Forelimb muscle (tissue), 1 donor: Measurements from ENCODE around the gene SUSD3. TPM values are rescaled to one million over a fixed set of nuclear protein-coding genes. Genes with fewer than 3 reads are reported as not detected.
"Not testable (repeated sequence)": the region's sequence is repeated elsewhere in the genome, so short reads cannot be mapped to it uniquely, and the experiment has no call there.

Source experiments
- DNase-seq: peaks from one replicate; pipeline ENCODE4 v3.0.0-alpha.2; 2013; ENCODE audit warnings: low read depth
- polyA plus RNA-seq: library from polyadenylated mRNA; unstranded; fragments of 120-200 nt; gene quantifications from one replicate; pipeline ENCODE4 v1.2.1, GENCODE V29; 2013; ENCODE audit not compliant: insufficient read length

Gene SUSD3
- polyA plus RNA-seq, 1 donor = 3.3 TPM

GRCh38 chr9:93110311-93110855, 51.9 kb downstream of the SUSD3 start:
- no peak for DNase-seq

GRCh38 chr9:93111001-93111370, 52.5 kb downstream of the SUSD3 start:
- DNase-seq = no peak

DNA sequence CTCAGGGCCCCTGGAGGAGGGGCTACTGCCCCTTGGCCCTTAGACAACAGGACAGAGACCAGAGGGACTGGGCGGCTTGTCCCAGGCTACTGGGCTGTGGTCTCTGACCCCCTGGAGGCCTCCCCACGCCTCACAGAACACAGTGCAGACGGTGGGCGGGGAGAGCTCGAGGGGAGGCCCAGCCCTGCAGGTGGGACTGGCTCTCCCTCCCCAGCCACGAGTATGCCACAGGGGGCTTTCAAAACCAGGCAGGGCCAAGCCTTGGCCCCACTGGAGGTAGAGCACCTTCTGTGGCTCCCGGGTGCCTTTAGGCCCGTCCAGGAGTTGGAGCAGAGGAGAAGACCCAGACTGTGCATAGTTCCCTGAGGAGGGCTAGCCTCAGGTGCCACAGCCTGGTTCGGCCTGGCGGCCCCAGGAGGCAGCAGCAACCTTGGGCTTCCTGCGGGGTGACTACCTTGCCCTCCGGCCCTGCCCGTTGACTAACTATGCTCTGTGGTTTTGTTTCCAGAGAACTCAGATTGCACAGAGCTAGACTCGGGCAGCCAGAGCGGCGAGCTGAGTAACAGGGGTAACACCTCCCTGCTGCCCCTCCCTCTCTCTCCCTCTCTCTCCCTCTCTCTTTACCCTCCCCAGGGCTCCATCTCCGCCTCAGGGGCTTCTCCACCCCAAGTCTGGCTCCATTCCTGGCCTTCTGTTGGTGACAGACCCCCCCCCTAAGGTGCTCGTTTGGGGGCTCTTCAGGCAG, 53.0 kb downstream of the SUSD3 start:
- no peak for DNase-seq

DNA sequence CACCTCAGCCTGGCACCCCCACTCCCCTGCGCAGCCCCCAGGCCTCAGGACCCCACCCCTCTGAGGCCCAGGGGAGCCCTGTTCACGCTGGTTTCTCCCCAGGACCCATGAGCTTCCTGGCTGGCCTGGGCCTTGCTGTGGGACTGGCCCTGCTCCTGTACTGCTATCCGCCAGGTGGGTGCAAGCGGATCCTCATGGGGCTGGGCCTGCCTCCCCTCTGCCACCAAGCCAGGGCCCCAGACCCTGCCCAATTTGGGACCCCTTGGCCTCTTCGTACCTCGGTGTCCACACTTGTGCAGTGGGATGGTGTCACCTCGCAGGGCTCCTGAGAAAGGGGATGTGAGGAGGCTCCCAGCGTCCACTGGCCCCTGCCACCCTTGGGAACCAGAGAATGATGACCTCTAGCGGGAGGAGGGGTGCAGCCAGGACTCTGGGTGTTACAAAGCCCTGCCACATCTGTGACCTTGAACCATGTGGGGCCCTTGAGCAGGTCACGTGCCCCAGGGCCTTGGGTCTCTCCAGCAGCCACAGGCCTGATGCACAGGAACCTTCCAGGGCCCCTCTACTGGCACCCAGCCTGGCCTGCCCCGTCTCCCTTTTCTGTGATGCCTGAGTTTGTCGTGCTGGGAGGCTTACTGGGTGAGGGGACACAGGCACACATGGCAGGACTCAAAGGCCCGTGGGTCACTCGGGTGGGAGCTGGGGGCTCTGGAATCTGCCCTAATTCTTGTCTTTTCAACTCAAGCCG, 53.8 kb downstream of the SUSD3 start:
- DNase-seq = no peak

- no peak for DNase-seq
These were observed 54.4 kb downstream of the SUSD3 start for GRCh38 chr9:93112864-93113389.

- no peak for DNase-seq
These were observed 55.9 kb downstream of the SUSD3 start for GRCh38 chr9:93114169-93114983.

DNA sequence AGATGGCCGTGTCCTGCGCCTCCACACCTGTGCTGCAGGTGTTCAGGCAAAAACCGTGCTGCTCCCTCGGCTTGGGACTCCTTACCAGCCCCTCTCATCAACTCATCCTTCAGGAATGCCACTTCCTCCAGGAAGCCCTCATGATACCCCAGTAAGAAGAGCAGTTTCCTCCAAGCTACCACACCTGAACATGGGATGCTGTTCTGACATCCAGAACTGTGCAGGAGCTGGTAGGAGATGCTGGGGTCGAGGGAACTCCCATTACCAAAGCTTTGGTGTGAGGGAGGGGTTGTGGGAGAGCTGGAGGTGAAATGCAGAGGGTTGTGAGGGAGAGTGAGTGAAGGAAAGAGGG, 56.5 kb downstream of the SUSD3 start:
- no peak for DNase-seq

DNA sequence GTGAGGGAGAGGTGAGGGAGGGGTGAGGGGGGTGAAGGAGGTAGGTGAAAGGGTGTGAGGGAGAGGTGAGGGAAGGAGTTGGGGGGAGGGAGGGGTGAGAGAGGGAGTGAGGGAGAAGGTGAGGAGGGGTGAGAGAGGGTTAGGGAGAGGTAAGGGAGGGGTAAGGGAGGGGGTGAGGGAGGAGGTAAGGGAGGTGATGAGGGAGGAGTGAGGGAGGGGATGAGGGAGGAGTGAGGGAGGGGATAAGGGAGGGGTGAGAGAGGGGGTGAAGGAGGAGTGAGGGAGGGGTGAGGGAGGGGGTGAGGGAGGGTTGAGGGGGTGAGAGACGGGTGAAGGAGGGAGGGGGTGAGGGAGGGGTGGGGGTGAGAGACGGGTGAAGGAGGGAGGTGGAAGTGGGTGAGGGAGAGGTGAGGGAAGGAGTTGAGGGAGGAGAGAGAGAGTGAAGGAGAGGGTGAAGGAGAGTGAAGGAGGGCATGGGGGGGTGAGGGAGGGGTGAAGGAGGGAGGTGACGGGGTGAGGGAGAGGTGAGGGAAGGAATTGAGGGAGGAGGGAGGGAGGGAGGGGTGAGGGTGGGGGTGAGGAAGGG, 57.1 kb downstream of the SUSD3 start:
- DNase-seq = no peak

DNA sequence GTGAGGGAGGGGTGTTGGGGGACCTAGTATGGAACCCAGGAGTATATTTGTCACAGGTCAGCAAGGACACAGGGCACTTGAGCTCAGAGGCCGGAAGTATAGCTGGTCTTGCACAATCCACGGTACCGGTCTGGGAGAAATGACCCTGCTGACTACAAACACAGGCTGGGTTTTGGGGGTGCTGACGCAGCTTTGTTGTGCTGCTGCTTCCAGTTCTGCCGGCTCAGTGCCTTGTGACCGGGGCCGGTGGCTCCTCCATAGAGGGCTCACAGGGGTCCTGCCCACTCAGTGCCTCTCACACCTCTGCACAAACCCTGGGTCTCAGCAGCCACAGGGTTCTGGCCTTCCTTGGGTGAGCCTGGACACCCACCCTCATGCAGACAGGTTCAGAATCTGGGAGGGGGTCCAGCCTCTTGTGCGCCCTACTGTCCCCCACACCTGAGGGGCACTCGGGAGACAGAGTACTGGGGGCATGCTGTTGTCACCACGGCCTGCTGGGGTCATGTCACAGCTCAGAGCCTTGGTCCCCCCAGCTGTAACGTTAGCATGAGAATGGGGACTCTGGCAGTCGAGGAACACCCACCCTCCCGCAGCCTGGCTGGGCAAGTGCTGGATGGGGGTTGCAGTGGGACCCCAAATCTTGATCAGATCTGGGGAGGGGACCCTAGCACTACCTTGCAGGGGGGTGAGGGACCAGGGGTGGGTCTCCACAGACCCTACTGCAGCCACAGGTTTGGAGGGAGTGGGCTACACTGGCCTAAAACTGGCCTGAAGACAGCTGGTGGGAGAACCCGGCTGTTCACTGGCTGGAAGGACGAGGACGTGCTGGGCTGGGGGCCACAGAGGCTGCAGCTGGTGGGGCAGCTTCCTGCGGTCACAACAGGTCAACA, 57.8 kb downstream of the SUSD3 start:
- DNase-seq = no peak

GRCh38 chr9:93117521-93117920, 59.0 kb downstream of the SUSD3 start:
- DNase-seq = not testable (repeated sequence)

DNA sequence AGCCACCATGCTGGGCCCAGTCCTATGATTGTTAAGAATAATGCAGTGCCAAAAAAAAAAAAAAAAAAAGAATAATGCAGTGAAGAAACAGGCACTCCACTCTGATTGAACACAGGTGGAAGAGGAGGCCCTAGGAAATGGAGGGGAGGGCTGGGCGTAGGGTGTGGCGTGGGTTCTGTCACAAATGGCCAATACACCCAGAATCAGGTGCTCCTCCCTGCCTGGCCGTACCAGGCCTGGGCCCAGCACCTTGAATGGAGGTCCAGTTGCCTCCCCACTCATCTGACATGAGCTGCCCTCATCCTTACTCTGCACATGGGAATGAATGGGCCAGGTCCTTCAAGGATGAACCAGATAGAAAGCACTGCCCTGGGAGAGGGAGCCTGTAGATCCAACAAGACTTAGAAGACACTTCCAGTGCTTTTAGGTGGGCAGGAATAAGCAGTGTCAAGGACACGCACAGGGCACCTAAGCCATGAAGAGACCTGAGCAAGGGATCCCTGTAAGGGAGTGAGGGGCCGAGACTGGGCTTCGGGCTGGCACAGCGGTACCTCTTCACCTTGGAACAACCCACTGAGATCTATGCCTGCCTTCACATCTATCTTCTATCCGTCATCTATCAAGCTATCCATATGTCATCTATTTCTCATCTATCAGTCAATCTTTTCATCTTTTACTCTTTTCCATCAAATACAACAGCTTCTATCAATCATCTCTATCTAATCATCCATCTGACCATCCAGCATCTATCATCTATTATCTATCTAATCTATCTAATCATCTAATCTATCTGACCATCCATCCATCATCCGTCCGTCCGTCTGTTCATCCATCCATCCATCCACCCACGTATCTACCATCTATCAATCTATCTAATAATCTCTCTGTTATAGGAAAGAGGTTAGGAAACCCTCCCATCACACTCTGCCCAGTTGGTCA, 59.7 kb downstream of the SUSD3 start:
- DNase-seq = no peak

- no peak for DNase-seq
These were observed 60.6 kb downstream of the SUSD3 start for GRCh38 chr9:93118863-93119702.

- DNase-seq = no peak
These were observed 61.1 kb downstream of the SUSD3 start for GRCh38 chr9:93119703-93119952.

DNA sequence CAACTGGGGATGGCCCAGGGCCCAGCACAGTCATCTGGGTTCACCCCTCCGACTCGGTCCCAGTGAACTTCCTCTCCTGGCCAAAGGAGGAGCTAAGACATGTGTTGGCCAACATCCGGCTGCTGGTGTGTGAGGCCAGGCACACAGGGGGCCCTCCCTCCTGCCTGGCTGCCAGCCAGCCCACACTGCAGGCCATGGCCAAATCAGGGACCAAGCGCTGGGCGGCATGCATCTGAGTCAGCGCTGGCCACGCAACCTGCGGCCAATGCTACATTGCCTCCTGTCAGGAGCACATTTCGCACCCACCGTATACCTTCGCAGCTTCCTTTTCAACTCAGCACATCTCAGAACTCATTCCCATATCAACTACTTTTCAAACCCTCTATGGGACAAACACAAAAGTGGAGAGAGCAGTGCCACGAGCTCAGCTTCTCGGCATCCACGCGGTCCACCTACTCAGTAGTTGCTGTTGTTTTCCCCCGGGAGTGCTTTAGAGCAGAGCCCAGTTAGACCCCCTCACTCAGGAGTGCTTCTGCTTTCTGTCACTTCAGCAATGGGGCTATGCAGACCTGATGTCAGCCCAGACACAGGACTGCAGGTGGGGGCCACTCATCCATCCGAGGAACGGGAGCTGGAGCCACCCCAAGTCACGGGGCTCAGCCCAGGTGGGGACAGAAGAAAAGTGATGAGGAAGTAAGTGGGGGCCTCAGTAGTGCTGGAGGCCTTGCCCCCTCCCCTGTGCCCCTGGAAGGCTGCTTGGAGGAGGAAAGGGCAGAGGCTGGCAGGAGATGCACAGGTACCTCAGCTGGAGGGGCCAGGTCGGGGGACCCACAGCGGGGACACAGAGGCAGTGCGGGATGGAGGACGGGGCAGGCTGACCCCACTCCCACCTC, 61.7 kb downstream of the SUSD3 start:
- no peak for DNase-seq

DNA sequence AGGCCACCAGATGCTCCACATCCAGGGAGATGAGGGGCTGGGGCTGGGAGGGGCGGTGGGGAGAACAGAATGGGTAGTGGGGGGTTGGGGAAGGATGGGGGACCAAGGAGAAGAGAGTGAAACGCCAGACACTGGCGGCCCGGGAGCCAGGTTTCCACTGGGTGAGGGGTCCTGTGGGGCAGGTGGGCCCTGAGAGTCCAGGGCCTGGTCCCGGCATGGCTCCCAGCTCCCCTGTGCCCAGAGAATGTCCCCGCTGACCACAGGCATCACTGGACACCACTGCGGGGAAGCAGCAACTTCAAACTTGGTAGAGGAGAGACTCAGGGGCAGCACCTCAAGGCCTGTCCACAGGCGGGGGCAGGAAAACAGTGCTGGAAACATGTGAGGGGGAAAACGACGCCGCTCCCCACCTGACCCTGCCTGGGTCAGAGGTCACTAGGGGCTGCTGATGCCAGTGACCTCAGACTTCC, 62.4 kb downstream of the SUSD3 start:
- DNase-seq = no peak

DNA sequence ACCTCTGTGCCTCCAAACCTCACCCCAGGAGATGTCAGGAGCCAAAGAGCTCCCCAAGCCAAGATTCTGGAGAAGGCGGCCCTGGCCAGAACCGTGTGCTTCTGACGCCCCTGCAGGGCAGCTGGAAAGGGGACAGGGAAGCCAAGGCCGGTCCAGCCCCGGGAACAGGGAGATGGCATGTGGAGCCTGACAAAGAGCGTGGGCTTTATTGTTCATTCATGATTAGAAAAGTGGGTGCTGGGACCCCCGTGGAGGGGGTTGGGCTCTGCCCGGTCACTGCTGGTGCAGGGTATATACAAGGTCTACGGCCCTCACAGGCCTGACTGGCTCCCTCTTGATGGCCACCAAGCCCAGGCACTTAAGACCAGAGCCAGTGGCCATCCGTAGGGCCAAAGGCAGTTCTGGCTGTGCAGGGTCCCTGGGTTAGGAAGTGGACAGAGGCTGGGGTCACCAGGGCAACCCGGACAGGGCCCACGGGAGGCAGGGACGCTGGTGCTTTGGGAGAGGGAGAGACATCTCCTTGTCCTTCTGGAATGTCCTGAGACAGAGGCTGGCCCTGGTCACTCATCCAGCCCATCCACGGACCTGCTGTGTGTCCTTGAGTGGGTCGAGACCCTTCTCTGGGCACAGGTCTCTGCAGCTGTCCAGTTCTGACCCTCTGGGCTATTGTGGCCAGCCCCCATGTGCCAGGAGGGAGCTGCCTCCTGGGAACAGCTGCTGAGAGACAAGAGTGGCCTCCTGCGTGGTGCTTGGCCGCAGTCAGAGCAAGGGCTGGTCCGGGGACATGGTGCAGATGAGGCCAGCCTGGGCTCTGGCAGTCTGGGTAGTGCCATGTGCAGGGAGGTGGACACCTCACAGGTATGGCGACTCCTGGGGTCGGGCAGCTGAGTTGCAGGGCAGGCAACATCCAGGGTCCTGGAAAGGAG, 63.1 kb downstream of the SUSD3 start:
- DNase-seq = no peak
